Suprapubic skin (tissue), 4 donors: ENCODE measurements around the gene TIAM1. TPM values are rescaled to one million over a fixed set of nuclear protein-coding genes. Genes with fewer than 3 reads are reported as not detected.

ENCODE experiments used
- DNase-seq, 2 donors: peaks; one replicate each; pipeline ENCODE4 v3.0.0-alpha.2; 2019; ENCODE audit warnings: low spot score in 2 of 2
- H3K27ac ChIP-seq: fragments of 200-600 bp; sonication (generic); one replicate; pipeline ENCODE4 v1.5.1; 2019
- H3K27me3 ChIP-seq: fragments of 200-600 bp; sonication (generic); one replicate; pipeline ENCODE4 v1.5.1; 2019
- H3K36me3 ChIP-seq: fragments of 200-600 bp; sonication (generic); one replicate; pipeline ENCODE4 v1.5.1; 2019
- H3K4me1 ChIP-seq: fragments of 200-600 bp; sonication (generic); one replicate; pipeline ENCODE4 v1.5.1; 2019
- H3K4me3 ChIP-seq: fragments of 200-600 bp; sonication (generic); one replicate; pipeline ENCODE4 v1.5.1; 2019; ENCODE audit warnings: mild to moderate bottlenecking
- H3K9me3 ChIP-seq: fragments of 200-600 bp; sonication (generic); one replicate; pipeline ENCODE4 v1.5.1; 2019
- EP300 ChIP-seq: sonication (generic); formaldehyde crosslinking; IDR thresholded peaks from one replicate; pipeline ENCODE4 v1.6.1; 2017; ENCODE audit warnings: antibody characterized with exemption
- POLR2A ChIP-seq, 2 donors: fragments of 450-650 bp; IDR thresholded peaks; one replicate each; pipeline ENCODE4 v1.6.1; 2017; ENCODE audit warnings: antibody characterized with exemption in 2 of 2, mild to moderate bottlenecking in 2 of 2, moderate library complexity in 2 of 2
- POLR2AphosphoS5 ChIP-seq, 3 donors: sonication (generic); formaldehyde crosslinking; IDR thresholded peaks; one replicate each; pipeline ENCODE4 v1.6.1; 2017; ENCODE audit warnings: antibody characterized with exemption in 3 of 3
- WGBS: methylation state at CpG from one replicate; pipeline ENCODE4 v1.1.5; 2018; 5-methylcytosine and 5-hydroxymethylcytosine counted together
- total RNA-seq, 4 donors: library from RNA; depleted of rRNA; stranded (reverse); fragments of >200 nt; gene quantifications; one replicate each; pipeline ENCODE4 v1.1.0, GENCODE V29; 2016
- TF ChIP-seq, protein P1 (sequence below), 2 donors: fragments of 200-600 bp in 1 of 2; fragments of 450-650 bp in 1 of 2; sonication (generic) in 1 of 2; IDR thresholded peaks; one replicate each; pipeline ENCODE4 v1.5.1; 2016 to 2019; ENCODE audit warnings: antibody characterized with exemption in 2 of 2, mild to moderate bottlenecking in 1 of 2, moderate library complexity in 1 of 2

TIAM1 gene
- total RNA-seq, 4 donors from 2014 or later: 71.9 to 135 (median 87.9) TPM

DNA sequence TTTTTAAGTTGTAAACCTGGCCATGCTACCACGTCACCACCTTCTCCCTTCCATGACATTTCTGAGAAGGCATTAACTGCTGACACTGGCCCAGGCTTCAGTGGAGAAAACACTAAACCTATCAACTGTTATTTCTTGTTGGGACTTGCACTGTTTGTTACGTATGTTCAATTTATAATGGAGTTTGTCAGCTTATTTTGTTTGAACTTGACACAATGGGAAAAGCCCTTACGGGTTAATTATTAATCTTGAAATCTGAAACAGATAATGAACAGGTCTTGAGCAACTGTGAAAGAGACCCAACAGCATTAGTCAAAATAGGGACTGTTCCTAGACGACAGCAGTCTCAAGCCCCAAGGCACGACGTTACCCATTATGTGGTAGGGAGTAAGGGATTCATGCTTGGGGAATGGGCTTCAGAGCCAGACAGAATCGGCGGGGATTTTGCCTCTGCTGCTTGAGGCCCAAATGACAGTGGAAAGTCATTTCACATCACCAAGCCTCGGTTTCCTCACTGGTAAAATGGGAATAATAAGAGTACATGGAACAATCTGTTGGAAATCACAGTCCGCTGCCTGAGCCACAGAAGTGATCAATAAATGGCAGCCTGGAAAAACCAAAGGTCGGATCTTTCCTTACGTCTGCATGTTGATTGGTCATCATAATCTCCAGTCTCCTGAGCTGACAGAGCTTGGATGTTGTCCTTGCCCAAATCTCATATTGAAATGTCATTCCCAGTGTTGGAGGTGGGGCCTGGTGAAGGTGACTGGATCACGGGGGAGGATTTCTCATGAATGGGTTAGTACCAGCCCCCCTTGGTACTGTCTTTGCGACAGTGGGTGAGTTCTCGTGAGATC is 44.5 kb downstream of the TIAM1 start:
- no peak overlapping the region for H3K4me3 ChIP-seq
- no peaks in the 10 kb centered on the region for H3K9me3 ChIP-seq
- 75% methylated on average over 15 of the region's 15 CpGs for WGBS
- no peaks in the 10 kb centered on the region for H3K4me1 ChIP-seq
- TF ChIP-seq POLR2AphosphoS5 (IDR thresholded peaks at IDR 0.05): no peak
- TF ChIP-seq, protein P1, sequence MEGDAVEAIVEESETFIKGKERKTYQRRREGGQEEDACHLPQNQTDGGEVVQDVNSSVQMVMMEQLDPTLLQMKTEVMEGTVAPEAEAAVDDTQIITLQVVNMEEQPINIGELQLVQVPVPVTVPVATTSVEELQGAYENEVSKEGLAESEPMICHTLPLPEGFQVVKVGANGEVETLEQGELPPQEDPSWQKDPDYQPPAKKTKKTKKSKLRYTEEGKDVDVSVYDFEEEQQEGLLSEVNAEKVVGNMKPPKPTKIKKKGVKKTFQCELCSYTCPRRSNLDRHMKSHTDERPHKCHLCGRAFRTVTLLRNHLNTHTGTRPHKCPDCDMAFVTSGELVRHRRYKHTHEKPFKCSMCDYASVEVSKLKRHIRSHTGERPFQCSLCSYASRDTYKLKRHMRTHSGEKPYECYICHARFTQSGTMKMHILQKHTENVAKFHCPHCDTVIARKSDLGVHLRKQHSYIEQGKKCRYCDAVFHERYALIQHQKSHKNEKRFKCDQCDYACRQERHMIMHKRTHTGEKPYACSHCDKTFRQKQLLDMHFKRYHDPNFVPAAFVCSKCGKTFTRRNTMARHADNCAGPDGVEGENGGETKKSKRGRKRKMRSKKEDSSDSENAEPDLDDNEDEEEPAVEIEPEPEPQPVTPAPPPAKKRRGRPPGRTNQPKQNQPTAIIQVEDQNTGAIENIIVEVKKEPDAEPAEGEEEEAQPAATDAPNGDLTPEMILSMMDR (IDR thresholded peaks at IDR 0.05): no peak
- TF ChIP-seq POLR2A (IDR thresholded peaks at IDR 0.05): no peak
- TF ChIP-seq EP300: no peak
- DNase-seq: no peak
- no peaks in the 10 kb centered on the region for H3K36me3 ChIP-seq
- H3K27me3 ChIP-seq: no peaks in the 10 kb centered on the region
- H3K27ac ChIP-seq: peak overlapping the region; percentile 39

DNA sequence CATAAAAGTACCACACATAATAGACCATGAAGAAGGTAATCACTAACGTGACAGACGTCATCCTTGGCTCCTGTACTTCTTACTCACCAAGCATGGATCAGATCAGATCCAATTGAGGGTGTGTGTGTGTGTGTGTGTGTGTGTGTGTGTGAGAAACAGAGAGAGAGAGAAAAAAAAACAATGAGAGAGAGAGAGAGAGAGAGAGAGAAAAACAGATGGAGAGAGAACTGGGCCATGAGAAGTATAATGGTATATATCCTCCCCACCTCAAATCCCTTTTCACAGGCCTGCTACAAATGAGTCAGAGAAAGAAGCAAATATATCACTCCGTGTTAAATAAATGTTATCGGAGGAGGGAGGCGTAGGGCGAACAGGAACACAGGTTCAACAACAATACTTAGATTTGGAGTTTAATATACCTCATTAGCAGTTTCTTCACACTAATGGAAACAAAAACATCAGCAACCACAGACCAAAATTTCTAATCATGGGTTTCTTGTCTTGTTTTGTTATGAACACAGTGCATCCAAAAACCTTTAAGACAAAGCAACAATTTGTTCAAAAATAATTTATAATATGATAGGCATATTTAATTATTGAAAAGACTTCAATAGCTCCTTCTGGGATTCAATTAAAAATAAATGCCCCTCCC is 45.3 kb downstream of the TIAM1 start:
- no peak for DNase-seq
- Histone ChIP-seq H3K36me3 (no peaks in the 10 kb centered on the region), H3K4me1 (peaks cover 6% of the 10 kb centered on the region), H3K27me3 (no peaks in the 10 kb centered on the region), H3K27ac (peak overlapping the region; percentile 39), H3K9me3 (no peaks in the 10 kb centered on the region), H3K4me3 (no peak overlapping the region)
- TF ChIP-seq POLR2A (IDR thresholded peaks at IDR 0.05): no peak
- TF ChIP-seq, protein P1 (IDR thresholded peaks at IDR 0.05): no peak
- TF ChIP-seq POLR2AphosphoS5 (IDR thresholded peaks at IDR 0.05): no peak
- no peak for TF ChIP-seq EP300
- 55% methylated on average over 6 of the region's 6 CpGs for WGBS

DNA sequence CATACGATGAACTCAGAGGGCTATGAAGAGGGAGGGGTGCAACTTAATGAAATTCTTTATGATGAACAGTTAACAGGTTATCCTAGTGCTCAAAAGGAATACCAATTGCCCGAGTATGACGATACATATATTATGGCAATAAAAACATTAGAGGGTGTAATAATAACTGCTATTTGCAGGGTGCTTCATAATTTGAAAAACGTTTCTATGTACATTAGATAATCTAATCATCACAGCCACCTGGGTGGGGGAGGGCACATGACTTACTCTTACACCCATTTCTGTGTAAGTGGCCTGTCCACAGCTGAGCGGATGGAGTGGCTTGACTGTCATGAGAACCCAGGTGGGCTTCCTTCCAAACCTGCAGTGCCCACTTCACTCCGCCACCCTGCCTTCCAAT is 46.3 kb downstream of the TIAM1 start:
- no peak overlapping the region for H3K4me3 ChIP-seq
- DNase-seq: no peak
- TF ChIP-seq POLR2AphosphoS5 (IDR thresholded peaks at IDR 0.05) (no peak), EP300 (no peak), POLR2A (IDR thresholded peaks at IDR 0.05) (no peak)
- TF ChIP-seq, protein P1 (IDR thresholded peaks at IDR 0.05): no peak
- H3K27me3 ChIP-seq: no peaks in the 10 kb centered on the region
- peaks cover 6% of the 10 kb centered on the region for H3K4me1 ChIP-seq
- H3K36me3 ChIP-seq: no peaks in the 10 kb centered on the region
- no peak overlapping the region for H3K27ac ChIP-seq
- WGBS: 87% methylated on average over 6 of the region's 6 CpGs
- no peaks in the 10 kb centered on the region for H3K9me3 ChIP-seq

DNA sequence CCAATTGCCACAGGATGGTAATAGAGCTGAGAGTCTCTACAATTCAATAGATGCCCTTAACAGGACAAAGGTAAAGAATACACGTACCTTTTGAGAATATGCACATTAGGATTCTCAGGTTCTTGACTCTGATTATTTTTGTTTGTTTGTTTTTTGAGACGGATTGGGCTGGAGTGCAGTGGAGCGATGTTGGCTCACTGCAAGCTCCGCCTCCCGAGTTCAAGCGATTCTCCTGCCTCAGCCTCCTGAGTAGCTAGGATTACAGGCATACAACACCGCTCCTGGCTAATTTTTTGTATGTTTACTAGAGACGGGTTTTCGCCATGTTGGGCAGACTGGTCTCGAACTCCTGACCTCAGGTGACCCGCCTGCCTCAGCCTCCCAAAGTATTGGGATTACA is 48.4 kb downstream of the TIAM1 start:
- DNase-seq: no peak
- H3K4me1 ChIP-seq: peaks cover 6% of the 10 kb centered on the region
- 98% methylated on average over 11 of the region's 11 CpGs for WGBS
- no peak overlapping the region for H3K27ac ChIP-seq
- TF ChIP-seq, protein P1 (IDR thresholded peaks at IDR 0.05): no peak
- TF ChIP-seq POLR2AphosphoS5 (IDR thresholded peaks at IDR 0.05) (no peak), EP300 (no peak), POLR2A (IDR thresholded peaks at IDR 0.05) (no peak)
- no peak overlapping the region for H3K4me3 ChIP-seq
- no peaks in the 10 kb centered on the region for H3K9me3 ChIP-seq
- H3K36me3 ChIP-seq: no peaks in the 10 kb centered on the region
- H3K27me3 ChIP-seq: no peaks in the 10 kb centered on the region

DNA sequence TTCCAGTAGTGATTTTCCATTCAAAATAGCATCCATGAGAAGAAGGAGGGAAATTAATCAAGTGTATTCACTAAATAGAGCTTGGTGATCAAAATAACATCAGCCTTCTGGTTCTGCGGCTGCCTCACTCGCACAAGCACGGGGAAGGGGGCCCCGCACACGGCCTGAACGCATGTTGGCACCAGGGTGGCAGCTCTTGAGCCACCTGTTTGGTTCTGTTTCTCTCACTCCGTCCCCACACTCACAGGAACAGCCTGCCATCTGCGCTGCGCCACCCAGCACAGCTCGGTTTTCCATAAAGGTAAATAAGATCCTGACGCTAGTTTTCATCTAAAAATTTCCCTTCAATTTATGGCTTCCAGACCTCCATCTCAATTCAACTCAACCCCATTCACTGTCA is 49.4 kb downstream of the TIAM1 start:
- Histone ChIP-seq H3K9me3 (no peaks in the 10 kb centered on the region), H3K36me3 (no peaks in the 10 kb centered on the region), H3K27ac (no peak overlapping the region), H3K4me1 (peaks cover 6% of the 10 kb centered on the region), H3K4me3 (no peak overlapping the region), H3K27me3 (no peaks in the 10 kb centered on the region)
- TF ChIP-seq, protein P1 (IDR thresholded peaks at IDR 0.05): no peak
- TF ChIP-seq POLR2AphosphoS5 (IDR thresholded peaks at IDR 0.05): no peak
- no peak for TF ChIP-seq POLR2A (IDR thresholded peaks at IDR 0.05)
- no peak for TF ChIP-seq EP300
- 87% methylated on average over 11 of the region's 11 CpGs for WGBS
- no peak for DNase-seq
